Measurements from ENCODE around the gene MLANA.
A peak's percentile ranks its signal among the peaks of the same experiment; 100 is the strongest.

MLANA gene

GRCh38 chr9:5890641-5891040 is at the start of gene MLANA:
TSS of gene MLANA (plus strand) at chr9:5890889. CDS start at chr9:5892475, 1,586 bp downstream.
- DNase-seq (ENCODE audit: insufficient read length, low spot score) (no peak), FAIRE-seq (no peak)

GRCh38 chr9:5841771-5842573 is 48.7 kb upstream of the MLANA start:
- no peak for FAIRE-seq
- no peak for DNase-seq (ENCODE audit: insufficient read length, low spot score)

- DNase-seq (ENCODE audit: insufficient read length, low spot score) (no peak), FAIRE-seq (no peak)
Measured at GRCh38 chr9:5842929-5843793, 47.5 kb upstream of the MLANA start.

DNA sequence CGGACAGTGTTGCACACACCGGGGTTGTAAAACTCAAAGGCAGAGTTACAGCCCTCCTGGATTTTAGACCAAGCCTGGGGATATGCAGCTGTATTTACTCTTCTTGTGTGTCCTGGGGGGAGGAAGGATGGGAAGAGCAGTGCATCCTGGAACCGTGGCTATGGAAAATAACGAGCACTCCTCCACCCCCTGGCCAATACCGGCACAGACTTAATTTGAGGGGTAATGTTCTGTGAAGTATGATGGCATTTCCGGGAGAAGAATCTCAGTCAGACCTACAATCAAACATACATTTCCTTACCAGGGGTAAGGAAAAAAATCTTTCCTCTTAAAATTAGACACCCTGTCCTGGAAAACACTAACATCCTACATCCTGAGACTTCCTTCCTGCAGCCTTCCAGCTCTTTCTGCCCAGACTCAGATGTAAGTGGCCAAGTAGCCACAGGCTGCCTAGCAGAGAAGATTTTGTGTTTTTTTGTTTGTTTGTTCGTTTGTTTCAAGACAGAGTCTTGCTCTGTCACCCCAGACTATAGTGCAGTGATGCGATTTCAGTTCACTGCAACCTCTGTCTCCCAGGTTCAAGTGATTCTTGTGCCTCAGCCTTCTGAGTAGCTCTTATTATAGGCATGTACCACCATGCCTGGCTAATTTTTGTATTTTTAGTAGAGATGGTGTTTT is 46.8 kb upstream of the MLANA start:
- peak; percentile 39 for DNase-seq (ENCODE audit: insufficient read length, low spot score)
- no peak for FAIRE-seq

DNA sequence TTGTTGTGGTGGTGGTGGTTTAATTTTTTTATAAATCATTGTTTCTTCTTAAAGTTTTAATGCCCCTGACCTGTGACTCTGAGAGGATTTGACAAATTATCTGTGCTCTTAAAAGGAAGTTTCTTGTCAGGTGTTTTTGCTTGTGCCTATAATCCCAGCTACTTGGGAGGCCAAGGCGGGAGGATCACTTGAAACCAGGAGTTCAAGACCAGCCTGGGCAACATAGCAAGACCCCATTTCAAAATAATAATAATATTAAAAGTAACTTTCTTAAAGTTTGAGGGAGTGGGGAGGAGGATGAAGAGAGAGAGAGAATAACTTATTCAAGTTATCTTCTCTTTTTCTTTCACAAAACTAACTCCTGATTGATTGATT is 45.5 kb upstream of the MLANA start:
- FAIRE-seq (no peak), DNase-seq (ENCODE audit: insufficient read length, low spot score) (no peak)

GRCh38 chr9:5846096-5846495 is 44.6 kb upstream of the MLANA start:
- DNase-seq (ENCODE audit: insufficient read length, low spot score) = no peak
- no peak for FAIRE-seq

- FAIRE-seq (no peak), DNase-seq (ENCODE audit: insufficient read length, low spot score) (no peak)
Measured at GRCh38 chr9:5846501-5846921, 44.2 kb upstream of the MLANA start.

DNA sequence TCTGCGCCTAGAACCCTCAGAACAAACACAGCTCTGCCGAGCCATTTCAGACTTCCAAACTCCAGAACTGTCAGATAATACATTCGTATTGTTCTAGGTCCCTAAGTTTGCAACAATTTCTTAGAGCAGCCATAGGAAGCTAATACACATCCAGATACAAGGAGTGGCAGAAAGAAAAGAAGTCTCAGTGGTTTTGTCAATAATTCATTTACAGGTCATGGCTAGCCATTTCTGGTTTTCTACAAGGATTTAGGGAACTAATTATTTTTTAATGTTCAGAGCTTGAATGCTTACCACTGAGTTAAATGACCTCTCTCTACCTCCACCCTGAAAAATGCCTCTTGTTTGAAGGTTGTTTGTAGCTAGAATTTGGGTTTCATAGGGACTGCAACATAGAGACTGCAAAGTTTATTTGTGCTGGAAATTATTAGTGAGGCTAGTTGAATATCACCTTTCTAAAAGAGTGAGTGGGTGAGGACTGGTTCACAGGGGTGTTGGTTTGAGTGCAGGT is 42.3 kb upstream of the MLANA start:
- DNase-seq (ENCODE audit: insufficient read length, low spot score) (no peak), FAIRE-seq (no peak)

DNA sequence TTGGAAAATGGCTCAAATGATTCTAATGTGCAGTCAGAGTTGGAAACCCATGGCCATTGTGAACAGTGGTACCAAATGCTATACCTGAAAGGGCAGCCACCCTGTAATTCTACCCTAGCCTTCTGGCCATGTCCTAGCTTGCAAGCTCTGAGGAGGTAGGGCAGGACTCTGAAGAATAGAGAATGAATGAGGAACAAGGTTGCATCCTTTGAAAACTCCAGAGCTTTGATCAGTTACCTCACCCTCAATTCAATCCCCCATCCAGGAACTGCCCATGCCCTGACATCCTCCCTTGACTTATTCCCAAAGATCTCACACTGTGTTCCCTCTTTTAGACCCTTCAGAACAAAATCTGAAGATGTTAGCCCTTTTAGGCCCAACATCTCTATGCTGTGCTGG is 40.0 kb upstream of the MLANA start:
- no peak for DNase-seq (ENCODE audit: insufficient read length, low spot score)
- FAIRE-seq = no peak

GRCh38 chr9:5851445-5851844 is 39.2 kb upstream of the MLANA start:
- FAIRE-seq = no peak
- no peak for DNase-seq (ENCODE audit: insufficient read length, low spot score)

DNA sequence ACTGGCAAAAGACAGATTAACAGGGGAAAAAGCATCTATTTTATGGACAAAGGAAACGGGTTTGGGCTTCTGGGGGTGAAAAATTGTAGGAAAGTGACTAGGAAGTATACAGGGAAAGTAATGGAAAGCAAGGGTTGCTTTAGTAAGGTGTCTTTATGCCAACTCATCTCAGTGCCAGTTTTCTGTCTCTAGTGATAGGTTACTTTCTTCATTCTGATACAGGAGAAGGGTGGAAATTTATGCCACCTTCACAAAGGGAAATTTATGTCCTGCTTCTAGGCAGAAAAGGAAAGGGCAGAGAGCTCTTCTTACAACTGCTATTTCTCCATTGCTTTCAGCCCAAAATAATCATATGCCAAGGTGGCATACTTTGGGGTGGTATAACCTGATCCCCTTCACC is 37.7 kb upstream of the MLANA start:
- FAIRE-seq (no peak), DNase-seq (ENCODE audit: insufficient read length, low spot score) (no peak)

DNA sequence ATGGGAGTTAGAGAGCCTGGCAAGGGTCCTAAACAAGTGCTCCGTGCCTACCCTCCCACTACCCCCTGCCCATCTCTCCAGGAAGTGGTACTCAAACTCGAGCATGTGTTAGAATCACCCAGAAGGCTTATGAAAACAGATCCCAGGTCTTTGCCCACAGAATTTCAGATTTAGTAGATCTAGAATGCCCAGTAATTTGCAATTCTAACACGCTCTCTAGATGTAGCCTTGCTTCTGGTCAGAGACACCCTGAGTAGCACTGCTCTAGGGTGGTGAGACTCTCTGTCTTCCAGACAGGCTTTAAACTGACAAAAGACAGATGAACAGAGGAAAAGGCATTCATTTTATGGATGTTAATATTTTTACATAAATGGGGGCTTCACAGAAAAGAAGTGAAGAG is 37.1 kb upstream of the MLANA start:
- no peak for DNase-seq (ENCODE audit: insufficient read length, low spot score)

GRCh38 chr9:5854063-5854790 is 36.5 kb upstream of the MLANA start:
- no peak for DNase-seq (ENCODE audit: insufficient read length, low spot score)
- no peak for FAIRE-seq

More for the DNA sequence above, 37.1 kb upstream of the MLANA start:
- FAIRE-seq = no peak

DNA sequence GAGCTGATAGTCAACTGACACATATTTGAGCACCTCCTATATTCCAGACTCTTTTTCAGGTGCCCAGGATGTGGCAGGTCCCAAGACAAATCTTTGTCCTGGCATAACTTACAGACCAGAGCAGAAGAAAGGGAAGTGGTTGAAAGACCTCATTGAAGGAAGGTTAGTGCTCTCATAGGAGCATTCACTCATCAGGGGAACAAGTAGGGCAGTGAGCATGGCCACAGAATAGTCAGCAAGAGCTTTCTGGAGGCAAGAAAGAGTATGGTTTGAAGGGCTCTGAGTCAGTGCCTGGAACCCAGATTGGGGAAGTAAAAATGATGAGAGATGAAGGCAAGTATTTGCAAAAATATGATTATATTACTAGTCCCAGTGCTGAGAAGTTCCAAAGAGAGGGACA is 32.8 kb upstream of the MLANA start:
- DNase-seq (ENCODE audit: insufficient read length, low spot score) (no peak), FAIRE-seq (no peak)

DNA sequence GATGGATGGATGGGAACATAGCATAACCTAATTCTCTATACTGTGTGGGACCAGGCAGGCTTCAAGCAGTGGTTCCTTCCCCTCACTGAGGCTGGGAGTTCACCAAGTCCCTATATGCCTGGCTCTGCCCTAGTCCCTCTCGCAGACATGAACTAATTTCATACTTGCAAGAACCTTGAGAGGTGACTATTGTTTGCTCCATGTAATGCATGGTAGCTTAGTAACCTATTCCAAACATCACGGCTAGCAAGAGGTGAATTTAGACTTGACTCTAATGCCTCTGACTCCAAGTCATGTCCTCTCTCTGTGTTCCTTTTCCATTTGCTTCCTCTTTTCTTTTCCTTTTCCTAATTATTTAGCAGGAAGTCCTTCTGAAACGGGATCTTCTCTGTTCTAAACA is 31.9 kb upstream of the MLANA start:
- DNase-seq (ENCODE audit: insufficient read length, low spot score) (no peak), FAIRE-seq (no peak)

DNA sequence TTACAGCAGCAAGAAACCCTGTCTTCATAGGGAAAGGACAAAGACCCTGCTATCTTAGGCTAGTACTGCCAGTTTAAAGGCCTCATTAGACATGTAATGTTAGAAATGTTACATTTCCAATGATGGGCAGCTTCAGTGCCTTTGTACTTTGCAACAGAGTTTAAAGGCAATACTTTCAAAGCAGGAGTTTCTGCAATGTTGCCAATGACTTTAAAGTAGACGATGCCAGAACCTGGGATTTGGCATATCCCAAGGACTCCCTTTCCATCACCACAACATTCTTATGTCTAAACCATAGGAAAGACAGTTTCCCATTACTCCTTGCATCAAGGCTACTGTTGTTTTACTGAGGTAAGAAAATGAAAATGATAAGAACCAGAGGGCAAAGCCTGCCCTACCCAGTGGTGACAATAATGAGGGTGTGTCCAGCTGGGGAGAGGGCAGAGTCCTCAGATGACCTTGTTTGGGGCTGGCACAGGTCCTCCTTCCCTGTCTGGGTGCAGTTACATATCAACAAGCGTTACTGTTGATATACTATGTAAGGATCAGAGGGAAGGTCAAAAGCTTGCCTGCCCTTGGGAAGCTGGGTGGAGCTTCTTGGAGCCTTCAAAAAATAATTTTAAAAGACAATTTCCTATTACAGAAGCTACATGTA is 27.5 kb upstream of the MLANA start:
- no peak for FAIRE-seq
- DNase-seq (ENCODE audit: insufficient read length, low spot score) = no peak

DNA sequence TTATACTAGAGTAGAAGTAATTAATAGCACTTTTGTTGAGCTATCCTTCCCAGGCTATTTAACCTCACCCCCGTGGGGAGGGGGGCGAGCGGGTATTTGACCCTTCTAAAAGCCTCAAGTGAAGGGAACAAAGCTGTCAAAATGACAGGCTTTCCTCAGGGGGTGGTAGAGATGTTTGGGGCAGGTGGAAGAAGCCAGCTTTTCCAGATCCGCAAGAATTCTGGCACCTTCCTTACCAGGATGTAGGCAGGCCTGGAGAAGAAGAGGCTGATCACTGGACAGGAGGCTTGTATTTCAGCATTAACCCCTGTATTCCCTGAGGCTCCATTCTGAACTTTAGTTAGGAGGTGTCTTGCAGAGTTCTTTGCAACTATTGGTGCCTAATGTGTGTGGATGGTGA is 26.2 kb upstream of the MLANA start:
- FAIRE-seq = no peak
- DNase-seq (ENCODE audit: insufficient read length, low spot score) = no peak

- DNase-seq (ENCODE audit: insufficient read length, low spot score) = no peak
- FAIRE-seq = no peak
Measured at GRCh38 chr9:5866272-5866671, 24.4 kb upstream of the MLANA start.

- FAIRE-seq (no peak), DNase-seq (ENCODE audit: insufficient read length, low spot score) (no peak)
Measured at GRCh38 chr9:5866685-5867084, 24.0 kb upstream of the MLANA start.

DNA sequence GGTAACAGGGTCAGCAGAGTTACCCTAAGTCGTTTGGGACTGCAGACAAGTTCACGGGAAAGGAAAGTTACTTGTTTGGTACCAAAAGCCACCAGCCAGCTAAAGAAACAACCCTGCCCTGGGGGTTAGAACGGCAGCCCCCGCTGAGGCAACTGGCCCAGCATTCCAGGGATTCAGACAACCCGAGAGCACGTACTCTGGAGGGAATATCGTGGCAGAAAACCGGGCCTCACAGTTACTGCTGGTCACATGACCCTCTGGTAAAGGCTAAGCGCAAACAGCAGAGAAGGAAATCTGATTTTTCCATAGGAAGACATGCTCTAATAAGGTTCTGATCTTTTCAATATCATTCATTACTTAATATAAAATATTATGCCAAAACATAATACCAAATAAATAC is 22.5 kb upstream of the MLANA start:
- DNase-seq (ENCODE audit: insufficient read length, low spot score) (no peak), FAIRE-seq (no peak)

Data from HTR-8/SVneo (cell line).